Gastrocnemius medialis (tissue), 4 donors: ENCODE results near the gene STX8. TPM values are rescaled to one million over a fixed set of nuclear protein-coding genes. Genes with fewer than 3 reads are reported as not detected.

ENCODE experiments used
- ATAC-seq, 2 donors: fragments of 150-250 bp; one replicate each; pipeline ENCODE4 v1.9.1; 2016
- DNase-seq, 2 donors: peaks; one replicate each; pipeline ENCODE4 v3.0.0-alpha.2; 2019
- H3K27ac ChIP-seq, 4 donors: fragments of 200-600 bp; sonication (generic); 1 replicate in 1 of 4; 2 replicates in 3 of 4; pipeline ENCODE4 v1.5.1; 2016 to 2018; ENCODE audit warnings: mild to moderate bottlenecking in 2 of 4, moderate library complexity in 1 of 4
- H3K27me3 ChIP-seq, 3 donors: fragments of 200-600 bp; sonication (generic) in 2 of 3; 1 replicate in 1 of 3; 2 replicates in 2 of 3; pipeline versions ENCODE4 v1.5.1 to v1.6.0; 2016 to 2019; ENCODE audit warnings: mild to moderate bottlenecking in 1 of 3, moderate library complexity in 1 of 3
- H3K36me3 ChIP-seq, 2 donors: fragments of 200-600 bp; sonication (generic) in 1 of 2; one replicate each; pipeline ENCODE4 v1.5.1; 2017 to 2018
- H3K4me1 ChIP-seq, 2 donors: fragments of 200-600 bp; sonication (generic) in 1 of 2; one replicate each; pipeline ENCODE4 v1.5.1; 2016 to 2017; ENCODE audit warnings: mild to moderate bottlenecking in 2 of 2
- H3K4me3 ChIP-seq, 4 donors: fragments of 200-600 bp; sonication (generic) in 3 of 4; 1 replicate in 1 of 4; 2 replicates in 3 of 4; pipeline ENCODE4 v1.5.1; 2016 to 2019; ENCODE audit warnings: mild to moderate bottlenecking in 2 of 4
- H3K9me3 ChIP-seq, 3 donors: fragments of 200-600 bp; sonication (generic) in 2 of 3; 1 replicate in 1 of 3; 2 replicates in 2 of 3; pipeline ENCODE4 v1.5.1; 2016 to 2019
- CTCF ChIP-seq, 5 experiments: fragments of 450-650 bp in 3 of 5; fragments of 200-600 bp in 2 of 5; sonication (generic) in 2 of 5; IDR thresholded peaks in 4 of 5; conservative IDR thresholded peaks in 1 of 5; 1 replicate in 4 of 5; 2 replicates in 1 of 5; pipeline ENCODE4 v1.5.1; 2016 to 2019; ENCODE audit warnings: antibody characterized with exemption in 5 of 5, mild to moderate bottlenecking in 3 of 5, moderate library complexity in 3 of 5
- POLR2A ChIP-seq, 2 donors: fragments of 450-650 bp; IDR thresholded peaks; one replicate each; pipeline ENCODE4 v1.6.1; 2017; ENCODE audit warnings: antibody characterized with exemption in 2 of 2, mild to moderate bottlenecking in 2 of 2, moderate library complexity in 2 of 2
- in situ Hi-C, 4 donors: fragments of 200-750 bp; cut with MboI; loops; one replicate each; pipeline versions ENCODE4 v1.15.0 to v1.8.0; 2017; ENCODE audit warnings: low sequenced_read_pairs in 4 of 4
- intact Hi-C: fragments of 100-400 bp; cut with DNase I; formaldehyde crosslinking; loops from one replicate; pipeline ENCODE4 v1.15.1; 2023; ENCODE audit warnings: low total_unique reads
- total RNA-seq, 4 donors: library from RNA; depleted of rRNA; stranded (reverse); fragments of >200 nt; gene quantifications; one replicate each; pipeline versions ENCODE4 v1.1.0 to v1.2.3, GENCODE V29; 2016

The STX8 gene
- total RNA-seq, 4 donors from 2014 or later, result 39.1 to 67.7 (median 58.2) TPM

GRCh38 chr17:9521062-9521461 lies 54.6 kb downstream of the STX8 start:
- Histone ChIP-seq H3K9me3 (no peaks in the 10 kb centered on the region), H3K4me1 (peaks cover 0 to 16% of the 10 kb centered on the region in 2 donors)
- in situ Hi-C loops, result loop anchor here in 1 of 4 donors (25.0 kb wide), 1 partner anchor 409 kb away; no protein-coding TSS in a partner anchor

GRCh38 chr17:9520649-9521048 lies 55.0 kb downstream of the STX8 start:
- Histone ChIP-seq H3K27ac (no peak overlapping the region), H3K9me3 (no peaks in the 10 kb centered on the region), H3K4me1 (peaks cover 0 to 16% of the 10 kb centered on the region in 2 donors), H3K36me3 (no peaks in the 10 kb centered on the region), H3K4me3 (no peak overlapping the region), H3K27me3 (no peaks in the 10 kb centered on the region)
- intact Hi-C loops (loop anchor here (10.0 kb wide), 2 partner anchors 86 to 226 kb away; no protein-coding TSS in a partner anchor), in situ Hi-C loops (loop anchor here in 1 of 4 donors (25.0 kb wide), 1 partner anchor 408 kb away; no protein-coding TSS in a partner anchor)
- ATAC-seq (no peak), DNase-seq (no peak)
- no peak for TF ChIP-seq POLR2A (IDR thresholded peaks at IDR 0.05)

More at GRCh38 chr17:9521062-9521461, 54.6 kb downstream of the STX8 start:
- no peak for TF ChIP-seq POLR2A (IDR thresholded peaks at IDR 0.05)
- no peak for TF ChIP-seq CTCF (IDR thresholded peaks at IDR 0.05 in 4 of 5, conservative IDR thresholded peaks at IDR 0.05 in 1 of 5)
- no peak for DNase-seq
- no peaks in the 10 kb centered on the region for H3K27me3 ChIP-seq
- H3K36me3 ChIP-seq, result no peaks in the 10 kb centered on the region
- no peak overlapping the region for H3K4me3 ChIP-seq
- intact Hi-C loops, result loop anchor here (10.0 kb wide), 2 partner anchors 86 to 226 kb away; no protein-coding TSS in a partner anchor
- no peak overlapping the region for H3K27ac ChIP-seq
- no peak for ATAC-seq

DNA sequence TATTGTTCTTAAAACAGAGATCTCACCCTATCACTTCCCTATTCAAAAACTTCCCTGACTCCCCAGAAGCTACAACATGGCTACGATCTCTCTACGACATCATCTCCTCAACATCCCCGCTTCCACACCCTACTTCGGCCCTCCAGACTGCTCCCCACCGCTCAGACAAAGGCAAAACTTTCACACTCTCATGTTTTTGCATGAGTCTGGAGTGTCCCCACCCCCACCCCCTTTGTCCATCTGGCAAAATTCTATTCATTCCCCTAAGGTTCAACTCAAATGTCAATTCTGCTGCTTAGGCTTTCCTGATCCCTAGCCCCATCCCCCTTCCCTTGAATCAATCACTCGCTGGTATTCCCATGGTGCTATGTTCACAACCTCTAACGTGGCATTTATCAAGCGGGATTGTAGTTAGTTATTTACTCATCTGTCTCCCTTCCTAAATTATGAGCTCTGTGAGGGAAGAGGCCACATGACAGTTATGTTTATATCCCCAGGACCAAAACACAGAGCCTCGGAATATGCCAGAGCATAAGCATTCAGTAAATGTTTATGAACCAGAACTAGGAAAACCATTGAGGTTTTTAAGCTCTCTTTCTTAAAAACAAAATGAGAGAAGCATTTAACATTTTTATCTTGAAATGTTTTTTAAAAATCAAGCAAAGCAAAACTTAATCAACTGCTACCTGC lies 55.9 kb downstream of the STX8 start:
- no peak for ATAC-seq
- H3K4me1 ChIP-seq, result peaks cover 0 to 16% of the 10 kb centered on the region in 2 donors
- TF ChIP-seq POLR2A (IDR thresholded peaks at IDR 0.05) (no peak), CTCF (IDR thresholded peaks at IDR 0.05 in 4 of 5, conservative IDR thresholded peaks at IDR 0.05 in 1 of 5) (no peak)
- in situ Hi-C loops (loop anchor here in 1 of 4 donors (10.0 to 25.0 kb wide), 3 partner anchors 55 to 535 kb away; no protein-coding TSS in a partner anchor), intact Hi-C loops (loop anchor here (10.0 kb wide), 2 partner anchors 85 to 225 kb away; no protein-coding TSS in a partner anchor)
- no peak overlapping the region for H3K4me3 ChIP-seq
- DNase-seq, result no peak
- no peaks in the 10 kb centered on the region for H3K9me3 ChIP-seq
- H3K27ac ChIP-seq, result no peak overlapping the region
- H3K36me3 ChIP-seq, result no peaks in the 10 kb centered on the region
- H3K27me3 ChIP-seq, result no peaks in the 10 kb centered on the region

- TF ChIP-seq CTCF (IDR thresholded peaks at IDR 0.05 in 4 of 5, conservative IDR thresholded peaks at IDR 0.05 in 1 of 5) (no peak), POLR2A (IDR thresholded peaks at IDR 0.05) (no peak)
- in situ Hi-C loops (loop anchor here in 1 of 4 donors (10.0 to 25.0 kb wide), 3 partner anchors 53 to 533 kb away; no protein-coding TSS in a partner anchor), intact Hi-C loops (no loop called here)
- H3K27me3 ChIP-seq, result no peaks in the 10 kb centered on the region
- H3K4me3 ChIP-seq, result no peak overlapping the region
- no peak overlapping the region for H3K27ac ChIP-seq
- ATAC-seq, result no peak
- DNase-seq, result no peak
- H3K36me3 ChIP-seq, result no peaks in the 10 kb centered on the region
- H3K9me3 ChIP-seq, result no peaks in the 10 kb centered on the region
- peaks cover 0 to 16% of the 10 kb centered on the region in 2 donors for H3K4me1 ChIP-seq
Observed at GRCh38 chr17:9517396-9517795, 58.2 kb downstream of the STX8 start.

GRCh38 chr17:9513266-9513665 lies 62.4 kb downstream of the STX8 start:
- Histone ChIP-seq H3K27me3 (no peaks in the 10 kb centered on the region), H3K4me1 (no peaks in the 10 kb centered on the region), H3K4me3 (no peak overlapping the region), H3K9me3 (no peaks in the 10 kb centered on the region), H3K27ac (no peak overlapping the region), H3K36me3 (no peaks in the 10 kb centered on the region)
- no peak for DNase-seq
- intact Hi-C loops (no loop called here), in situ Hi-C loops (loop anchor here in 1 of 4 donors (10.0 to 25.0 kb wide), 3 partner anchors 48 to 528 kb away; no protein-coding TSS in a partner anchor)
- ATAC-seq, result no peak
- TF ChIP-seq POLR2A (IDR thresholded peaks at IDR 0.05), result no peak
- TF ChIP-seq CTCF (IDR thresholded peaks at IDR 0.05 in 4 of 5, conservative IDR thresholded peaks at IDR 0.05 in 1 of 5), result no peak
